Loucy (cell line): ENCODE measurements around the gene C5orf46.
A peak's percentile ranks its signal among the peaks of the same experiment; 100 is the strongest.

Experiments used
- CTCF ChIP-seq: fragments of 200-600 bp; sonication (generic); conservative IDR thresholded peaks from 2 replicates; pipeline ENCODE4 v1.5.1; 2014; ENCODE audit warnings: mild to moderate bottlenecking, antibody characterized with exemption, low read length
- EZH2phosphoT487 ChIP-seq: fragments of 200-600 bp; IDR thresholded peaks from 2 replicates; pipeline ENCODE4 v1.6.1; 2018; ENCODE audit warnings: antibody characterized with exemption, mild to moderate bottlenecking, moderate library complexity, borderline replicate concordance

DNA sequence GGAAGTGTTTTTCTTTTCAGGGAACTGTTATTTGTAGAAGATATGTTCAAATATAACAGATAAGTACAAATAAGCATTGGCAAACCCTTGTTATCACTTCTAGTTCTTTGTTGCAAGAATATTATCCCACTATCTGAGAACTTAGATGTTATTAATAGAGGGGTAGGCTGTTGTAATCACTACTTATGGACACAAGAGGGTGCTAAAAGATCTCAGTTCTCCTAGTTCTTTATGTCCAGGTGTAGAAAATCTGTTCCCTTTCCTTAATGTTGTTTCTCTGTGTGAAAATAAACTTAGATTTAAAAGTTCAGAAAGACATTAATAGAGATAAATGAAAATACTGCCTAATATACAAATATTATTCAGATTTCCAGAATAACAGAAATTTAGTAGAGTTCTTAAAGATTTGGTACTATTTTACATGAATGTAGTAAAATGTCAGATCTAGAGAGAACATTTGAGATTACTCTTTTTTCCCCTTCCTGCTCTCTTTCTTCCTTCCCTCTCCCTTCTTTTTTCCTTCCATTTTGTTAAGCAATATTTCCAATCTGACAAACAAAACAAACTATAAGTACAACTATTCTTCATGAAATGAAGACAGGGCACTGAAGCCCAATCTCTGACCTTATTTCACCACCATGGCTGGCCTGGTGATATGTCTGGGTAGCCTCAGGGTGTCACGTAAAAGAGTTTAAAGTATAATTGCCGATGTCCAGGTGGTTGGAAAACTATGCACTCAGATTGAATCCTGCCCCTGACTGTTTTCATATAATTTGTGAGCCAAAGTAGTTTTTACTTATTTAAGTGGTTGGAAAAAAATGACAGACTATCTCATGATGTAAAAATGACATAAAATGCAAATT, 43.6 kb upstream of the C5orf46 start:
- peak; percentile 82 for TF ChIP-seq CTCF
- TF ChIP-seq EZH2phosphoT487: no peak
